Calu3 (cell line): ENCODE measurements around the gene VAX1. TPM values are rescaled to one million over a fixed set of nuclear protein-coding genes. Genes with fewer than 3 reads are reported as not detected.
A peak's percentile ranks its signal among the peaks of the same experiment; 100 is the strongest.
"Not testable (repeated sequence)": the region's sequence is repeated elsewhere in the genome, so short reads cannot be mapped to it uniquely, and the experiment has no call there.

Experiments used
- Bru-seq: library from RNA; stranded (reverse); fragments of 400-500 nt; gene quantifications from one replicate; lab custom pipeline; 2021; lab: Mats Ljungman, UMichigan
- BruChase-seq, 2 experiments: library from RNA; stranded (reverse); fragments of 400-500 nt; gene quantifications; one replicate each; lab custom pipeline; 2021; lab: Mats Ljungman, UMichigan
- BruUV-seq: library from RNA; stranded (reverse); fragments of 400-500 nt; replicated peaks from 2 replicates; lab custom pipeline; 2021; lab: Mats Ljungman, UMichigan
- CTCF ChIA-PET: fragments of 300-600 bp; sonication (Branson Sonifier 250); formaldehyde crosslinking; loops from one replicate; lab custom pipeline; 2022; ENCODE audit warnings: antibody characterized with exemption; lab: Charles Lee
- DNase-seq: peaks from one replicate; pipeline ENCODE4 v3.0.0; 2022
- H3K27ac Mint-ChIP-seq: one replicate; pipeline ENCODE4 v1.8.0; 2022; ENCODE audit warnings: mixed read lengths; ENCODE audit not compliant: unreplicated experiment
- H3K27me3 Mint-ChIP-seq: one replicate; pipeline ENCODE4 v1.8.0; 2022; ENCODE audit warnings: mixed read lengths; ENCODE audit not compliant: unreplicated experiment
- H3K36me3 Mint-ChIP-seq: one replicate; pipeline ENCODE4 v1.8.0; 2022; ENCODE audit warnings: mild to moderate bottlenecking, moderate library complexity, mixed read lengths; ENCODE audit not compliant: insufficient read depth, unreplicated experiment
- H3K4me1 Mint-ChIP-seq: one replicate; pipeline ENCODE4 v1.8.0; 2022; ENCODE audit warnings: mild to moderate bottlenecking, low read depth, mixed read lengths; ENCODE audit not compliant: unreplicated experiment
- H3K4me3 Mint-ChIP-seq: one replicate; pipeline ENCODE4 v1.8.0; 2022; ENCODE audit warnings: mild to moderate bottlenecking, low read depth, moderate library complexity, mixed read lengths; ENCODE audit not compliant: unreplicated experiment
- H3K9me3 Mint-ChIP-seq: one replicate; pipeline ENCODE4 v1.8.0; 2022; ENCODE audit warnings: low read depth, mixed read lengths; ENCODE audit not compliant: unreplicated experiment
- intact Hi-C: fragments of 100-400 bp; cut with micrococcal nuclease; formaldehyde crosslinking; loops from one replicate; pipeline ENCODE4 v1.10.0; 2022; ENCODE audit not compliant: unreplicated experiment
- long read RNA-seq: library from polyadenylated mRNA; stranded (forward); transcript quantifications from one replicate; pipeline ENCODE4 v2.0.0, GENCODE V29; 2022
- total RNA-seq: library from RNA; stranded (reverse); gene quantifications from 2 replicates; pipeline ENCODE4 v1.2.3, GENCODE V29; 2022
- TF ChIP-seq, protein P1 (sequence below): fragments of 200-600 bp; IDR thresholded peaks from one replicate; pipeline ENCODE4 v1.8.0; 2022; ENCODE audit warnings: antibody characterized with exemption; ENCODE audit not compliant: unreplicated experiment

Gene VAX1, protein sequence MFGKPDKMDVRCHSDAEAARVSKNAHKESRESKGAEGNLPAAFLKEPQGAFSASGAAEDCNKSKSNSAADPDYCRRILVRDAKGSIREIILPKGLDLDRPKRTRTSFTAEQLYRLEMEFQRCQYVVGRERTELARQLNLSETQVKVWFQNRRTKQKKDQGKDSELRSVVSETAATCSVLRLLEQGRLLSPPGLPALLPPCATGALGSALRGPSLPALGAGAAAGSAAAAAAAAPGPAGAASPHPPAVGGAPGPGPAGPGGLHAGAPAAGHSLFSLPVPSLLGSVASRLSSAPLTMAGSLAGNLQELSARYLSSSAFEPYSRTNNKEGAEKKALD
- total RNA-seq: not detected in 2 replicates
- percentile 7 among the genes with signal in this experiment for Bru-seq, nascent RNA
- BruChase-seq, experiment 1, labeled RNA remaining after a 6-hour chase: not detected
- not detected for BruChase-seq, experiment 2, labeled RNA remaining after a 2-hour chase
- long read RNA-seq, partial matches to known transcripts: 0 of 2 reads
- long read RNA-seq, other reads (novel, unspliced or antisense): 1 of 2 reads

DNA sequence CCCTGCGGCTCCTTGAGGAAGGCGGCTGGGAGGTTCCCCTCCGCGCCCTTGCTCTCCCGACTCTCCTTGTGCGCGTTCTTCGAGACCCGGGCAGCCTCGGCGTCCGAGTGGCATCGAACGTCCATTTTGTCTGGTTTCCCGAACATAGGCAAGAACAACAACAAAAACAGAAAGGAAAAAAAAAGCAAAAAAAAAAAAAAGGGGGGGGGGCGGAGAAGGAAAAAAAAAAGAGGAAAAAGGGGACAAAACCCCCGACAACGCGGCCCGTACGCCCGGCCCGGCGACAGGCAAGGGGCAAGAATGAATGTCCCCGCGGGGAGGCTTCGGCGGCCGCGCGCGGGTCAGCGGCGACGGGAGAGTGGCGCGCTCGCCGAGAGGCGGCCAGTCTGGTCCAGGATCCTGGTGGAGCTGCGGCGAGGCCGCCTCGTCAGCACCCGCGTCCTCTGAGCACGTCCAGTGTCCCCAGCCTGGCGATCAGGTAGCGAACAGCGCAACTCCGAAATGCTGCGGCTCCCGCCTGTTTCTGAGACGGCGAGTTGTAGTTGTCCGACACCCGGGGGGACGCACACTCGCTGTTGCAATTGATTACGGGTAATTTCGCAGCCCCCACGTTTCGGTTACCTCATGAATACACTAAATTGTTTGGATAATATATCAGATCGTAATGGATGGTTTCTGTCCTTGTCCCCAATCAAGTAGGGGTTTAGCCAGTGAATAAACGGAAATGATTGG lies at the start of gene VAX1:
TSS of gene VAX1 (minus strand) at position 360 of the 732 bp plus-strand sequence. CDS start at position 146, 214 bp downstream.
- H3K9me3 Mint-ChIP-seq: no peaks in the 10 kb centered on the region
- TF ChIP-seq, protein P1, sequence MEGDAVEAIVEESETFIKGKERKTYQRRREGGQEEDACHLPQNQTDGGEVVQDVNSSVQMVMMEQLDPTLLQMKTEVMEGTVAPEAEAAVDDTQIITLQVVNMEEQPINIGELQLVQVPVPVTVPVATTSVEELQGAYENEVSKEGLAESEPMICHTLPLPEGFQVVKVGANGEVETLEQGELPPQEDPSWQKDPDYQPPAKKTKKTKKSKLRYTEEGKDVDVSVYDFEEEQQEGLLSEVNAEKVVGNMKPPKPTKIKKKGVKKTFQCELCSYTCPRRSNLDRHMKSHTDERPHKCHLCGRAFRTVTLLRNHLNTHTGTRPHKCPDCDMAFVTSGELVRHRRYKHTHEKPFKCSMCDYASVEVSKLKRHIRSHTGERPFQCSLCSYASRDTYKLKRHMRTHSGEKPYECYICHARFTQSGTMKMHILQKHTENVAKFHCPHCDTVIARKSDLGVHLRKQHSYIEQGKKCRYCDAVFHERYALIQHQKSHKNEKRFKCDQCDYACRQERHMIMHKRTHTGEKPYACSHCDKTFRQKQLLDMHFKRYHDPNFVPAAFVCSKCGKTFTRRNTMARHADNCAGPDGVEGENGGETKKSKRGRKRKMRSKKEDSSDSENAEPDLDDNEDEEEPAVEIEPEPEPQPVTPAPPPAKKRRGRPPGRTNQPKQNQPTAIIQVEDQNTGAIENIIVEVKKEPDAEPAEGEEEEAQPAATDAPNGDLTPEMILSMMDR: no peak
- H3K4me1 Mint-ChIP-seq: no peaks in the 10 kb centered on the region
- CTCF ChIA-PET: no interaction called here
- peaks cover 28% of the 10 kb centered on the region for H3K27me3 Mint-ChIP-seq
- H3K27ac Mint-ChIP-seq: no peak within 1 kb of the TSS
- H3K4me3 Mint-ChIP-seq: peak within 1 kb of the TSS; percentile 65
- DNase-seq: no peak
- intact Hi-C loops: no loop called here
- H3K36me3 Mint-ChIP-seq: no peaks in the 10 kb centered on the region
- BruUV-seq: no TSS peak

DNA sequence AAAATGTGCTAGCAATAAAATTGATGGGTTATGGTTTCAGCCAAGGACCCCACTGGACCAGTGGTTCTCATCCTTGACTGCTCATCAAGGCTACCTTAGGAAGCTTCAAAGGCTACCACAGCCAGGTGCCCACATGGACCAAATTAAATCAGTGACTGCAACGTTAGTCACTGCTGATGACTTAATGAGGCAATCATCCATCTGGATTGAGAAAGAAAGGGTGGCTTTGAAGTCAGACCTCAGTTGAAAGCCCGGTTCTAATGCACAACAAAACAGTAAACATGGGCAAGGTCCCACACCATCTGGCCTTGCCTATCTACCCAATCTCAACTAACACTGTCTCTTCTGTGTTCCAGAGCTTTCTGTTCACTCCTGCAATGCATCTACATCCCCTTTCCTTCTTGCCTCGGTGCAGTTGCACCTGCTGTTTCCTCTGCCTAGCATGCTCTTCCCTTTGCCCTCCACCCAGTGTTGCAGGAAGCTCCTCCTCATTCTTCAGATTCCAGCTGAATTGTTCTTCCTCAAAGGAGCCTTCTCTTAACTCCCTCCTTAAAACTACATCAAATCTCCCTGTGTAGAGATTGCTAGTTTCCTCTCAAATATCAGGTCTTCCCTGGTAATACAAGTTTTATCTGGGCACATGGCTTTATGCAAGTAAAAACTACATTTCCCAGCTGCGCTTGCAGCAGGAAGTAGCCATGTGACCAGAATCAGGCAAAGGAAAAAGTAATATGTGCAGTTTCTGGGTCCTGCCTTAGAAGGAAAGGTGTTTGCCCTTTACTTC lies 49.0 kb upstream of the VAX1 start:
- CTCF ChIA-PET: interaction anchor here (0.5 to 3.4 kb wide), 2 partner anchors 12 to 391 kb away, joined by 3 to 8 read pairs; no protein-coding TSS in a partner anchor
- TF ChIP-seq, protein P1: no peak
- peak overlapping the region; percentile 38 for H3K27ac Mint-ChIP-seq
- no peaks in the 10 kb centered on the region for H3K27me3 Mint-ChIP-seq
- BruUV-seq: no TSS peak
- no peaks in the 10 kb centered on the region for H3K9me3 Mint-ChIP-seq
- H3K36me3 Mint-ChIP-seq: no peaks in the 10 kb centered on the region
- peaks cover 10% of the 10 kb centered on the region for H3K4me1 Mint-ChIP-seq
- H3K4me3 Mint-ChIP-seq: no peak overlapping the region
- intact Hi-C loops: no loop called here
- DNase-seq: no peak

DNA sequence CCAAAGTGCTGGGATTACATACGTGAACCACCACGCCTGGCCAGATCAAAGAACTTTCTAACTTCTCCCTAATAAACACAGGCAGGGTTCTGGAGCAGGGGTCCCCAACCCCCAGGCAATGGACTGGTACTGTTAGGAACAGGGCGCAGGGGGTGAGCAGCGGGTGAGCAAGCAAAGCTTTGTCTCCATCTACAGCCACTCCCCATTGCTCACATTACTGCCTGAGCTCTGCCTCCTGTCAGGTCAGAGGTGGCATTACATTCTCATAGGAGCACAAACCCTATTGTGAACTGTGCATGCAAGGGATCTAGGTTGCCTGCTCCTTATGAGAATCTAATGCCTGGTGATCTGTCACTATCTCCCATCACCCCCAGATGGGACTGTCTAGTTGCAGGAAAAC lies 47.7 kb upstream of the VAX1 start:
- intact Hi-C loops, H3K4me3 Mint-ChIP-seq, H3K27ac Mint-ChIP-seq, H3K36me3 Mint-ChIP-seq, H3K9me3 Mint-ChIP-seq, DNase-seq, H3K27me3 Mint-ChIP-seq, BruUV-seq, H3K4me1 Mint-ChIP-seq: not testable (repeated sequence)
- CTCF ChIA-PET: interaction anchor here (3.4 kb wide), 1 partner anchor 11 kb away, joined by 8 read pairs; no protein-coding TSS in a partner anchor

DNA sequence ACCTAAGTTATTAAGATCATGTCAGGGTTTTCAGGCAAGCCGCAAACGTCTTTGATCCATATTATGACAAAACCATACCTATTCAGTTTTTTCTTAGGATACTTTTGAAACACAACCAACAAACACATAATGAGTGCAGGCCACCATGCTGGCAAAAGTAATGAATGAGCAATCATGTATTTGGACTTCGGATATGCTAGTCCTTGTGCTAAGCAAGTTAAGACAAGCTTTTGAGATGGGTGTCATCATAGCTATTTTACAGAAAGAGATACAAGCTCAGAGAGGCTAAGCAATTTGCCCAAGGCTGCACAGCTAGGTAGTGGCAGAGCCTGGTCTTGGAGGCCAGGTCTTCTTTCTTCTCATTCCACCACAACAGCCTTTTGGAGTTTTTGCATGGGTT lies 46.8 kb upstream of the VAX1 start:
- Mint-ChIP-seq H3K27ac (no peak overlapping the region), H3K36me3 (no peaks in the 10 kb centered on the region), H3K4me1 (peaks cover 10% of the 10 kb centered on the region), H3K9me3 (no peaks in the 10 kb centered on the region), H3K4me3 (no peak overlapping the region), H3K27me3 (peaks cover 11% of the 10 kb centered on the region)
- intact Hi-C loops: no loop called here
- TF ChIP-seq, protein P1: no peak
- CTCF ChIA-PET: interaction anchor here (0.6 to 3.4 kb wide), 2 partner anchors 10 to 33 kb away, joined by 3 to 8 read pairs; no protein-coding TSS in a partner anchor
- BruUV-seq: no TSS peak
- DNase-seq: no peak
